ENCODE data around the gene ARID5A. TPM values are rescaled to one million over a fixed set of nuclear protein-coding genes. Genes with fewer than 3 reads are reported as not detected.

The ARID5A gene
- total and polyA plus RNA-seq, 9 of the 15 experiments (the other 6 are each of a cell fraction or from before 2014, with no cell fraction given), result 0.14 to 12.5 (median 3.0) TPM

DNA sequence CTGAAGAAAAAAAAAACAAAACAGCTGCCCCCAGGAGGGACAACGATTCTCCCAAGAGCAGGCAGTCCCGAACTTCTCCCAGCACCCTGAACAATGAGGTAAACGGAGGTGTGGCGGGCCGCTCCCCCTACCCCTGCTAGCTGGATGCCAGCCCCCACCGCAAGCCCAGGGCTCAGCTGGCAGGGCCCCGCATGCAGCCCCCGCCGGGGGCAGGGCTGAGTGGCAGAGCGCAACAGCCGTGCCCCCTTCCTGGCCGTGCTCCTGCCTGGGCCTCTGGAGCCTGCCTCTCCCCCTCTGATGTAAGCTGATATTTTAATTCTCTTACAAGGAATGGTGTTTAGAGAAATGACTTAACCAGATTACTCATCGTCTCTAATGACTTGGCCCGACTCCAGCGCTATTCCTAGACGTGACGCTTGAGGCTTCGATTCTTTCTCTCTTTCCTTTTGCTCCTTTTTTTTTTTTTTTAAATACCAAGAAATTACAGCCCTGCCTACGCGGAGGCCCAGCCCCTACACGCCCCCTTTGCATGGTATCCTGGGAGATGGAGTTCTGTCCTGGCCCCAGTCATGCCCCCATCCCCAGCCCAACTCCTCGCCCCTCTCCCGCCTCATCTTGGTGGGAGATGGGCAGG is 4.6 kb upstream of the ARID5A start (continued):
- TF ChIP-seq REST (IDR thresholded peaks at IDR 0.05; ENCODE audit: borderline replicate concordance), result no peak
- no peak for TF ChIP-seq REST (CRISPR knock-in tag; IDR thresholded peaks at IDR 0.05; ENCODE audit: low read depth)
- TF ChIP-seq, protein P1, sequence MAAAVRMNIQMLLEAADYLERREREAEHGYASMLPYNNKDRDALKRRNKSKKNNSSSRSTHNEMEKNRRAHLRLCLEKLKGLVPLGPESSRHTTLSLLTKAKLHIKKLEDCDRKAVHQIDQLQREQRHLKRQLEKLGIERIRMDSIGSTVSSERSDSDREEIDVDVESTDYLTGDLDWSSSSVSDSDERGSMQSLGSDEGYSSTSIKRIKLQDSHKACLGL (CRISPR knock-in tag; IDR thresholded peaks at IDR 0.05; ENCODE audit: borderline replicate concordance, poor library complexity, severe bottlenecking), result no peak
- TF ChIP-seq BACH1 (tag; IDR thresholded peaks at IDR 0.05), result no peak
- TF ChIP-seq ZNF212 (CRISPR knock-in tag; IDR thresholded peaks at IDR 0.05), result no peak
- no peak for TF ChIP-seq ERF (CRISPR knock-in tag; IDR thresholded peaks at IDR 0.05)
- TF ChIP-seq HMGN3 (IDR thresholded peaks at IDR 0.05; ENCODE audit: borderline replicate concordance, extremely low read depth, insufficient read length, low read depth, low read length), result peak; percentile 56
- TF ChIP-seq MTA1 (IDR thresholded peaks at IDR 0.05; ENCODE audit: borderline replicate concordance), result no peak
- TF ChIP-seq NFIC (IDR thresholded peaks at IDR 0.05), result peak; percentile 98
- TF ChIP-seq MECOM (CRISPR knock-in tag; IDR thresholded peaks at IDR 0.05), result no peak
- no peak for TF ChIP-seq BDP1 (IDR thresholded peaks at IDR 0.05; ENCODE audit: insufficient read depth, insufficient read length)
- TF ChIP-seq NUFIP1 (IDR thresholded peaks at IDR 0.05; ENCODE audit: partially characterized antibody), result no peak
- TF ChIP-seq, protein P2, sequence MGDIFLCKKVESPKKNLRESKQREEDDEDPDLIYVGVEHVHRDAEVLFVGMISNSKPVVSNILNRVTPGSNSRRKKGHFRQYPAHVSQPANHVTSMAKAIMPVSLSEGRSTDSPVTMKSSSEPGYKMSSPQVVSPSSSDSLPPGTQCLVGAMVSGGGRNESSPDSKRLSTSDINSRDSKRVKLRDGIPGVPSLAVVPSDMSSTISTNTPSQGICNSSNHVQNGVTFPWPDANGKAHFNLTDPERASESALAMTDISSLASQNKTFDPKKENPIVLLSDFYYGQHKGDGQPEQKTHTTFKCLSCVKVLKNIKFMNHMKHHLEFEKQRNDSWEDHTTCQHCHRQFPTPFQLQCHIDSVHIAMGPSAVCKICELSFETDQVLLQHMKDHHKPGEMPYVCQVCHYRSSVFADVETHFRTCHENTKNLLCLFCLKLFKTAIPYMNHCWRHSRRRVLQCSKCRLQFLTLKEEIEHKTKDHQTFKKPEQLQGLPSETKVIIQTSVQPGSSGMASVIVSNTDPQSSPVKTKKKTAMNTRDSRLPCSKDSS (IDR thresholded peaks at IDR 0.05; ENCODE audit: low read depth, partially characterized antibody), result no peak
- TF ChIP-seq HNRNPLL (IDR thresholded peaks at IDR 0.05; ENCODE audit: low read depth, low read length, poor library complexity, severe bottlenecking), result no peak
- no peak for TF ChIP-seq ATF2 (CRISPR knock-in tag; IDR thresholded peaks at IDR 0.05)
